ENCODE data around the gene ESRRB. TPM values are rescaled to one million over a fixed set of nuclear protein-coding genes. Genes with fewer than 3 reads are reported as not detected.

The ESRRB gene
- total RNA-seq, 1 experiment from 2014 or later, result not detected

DNA sequence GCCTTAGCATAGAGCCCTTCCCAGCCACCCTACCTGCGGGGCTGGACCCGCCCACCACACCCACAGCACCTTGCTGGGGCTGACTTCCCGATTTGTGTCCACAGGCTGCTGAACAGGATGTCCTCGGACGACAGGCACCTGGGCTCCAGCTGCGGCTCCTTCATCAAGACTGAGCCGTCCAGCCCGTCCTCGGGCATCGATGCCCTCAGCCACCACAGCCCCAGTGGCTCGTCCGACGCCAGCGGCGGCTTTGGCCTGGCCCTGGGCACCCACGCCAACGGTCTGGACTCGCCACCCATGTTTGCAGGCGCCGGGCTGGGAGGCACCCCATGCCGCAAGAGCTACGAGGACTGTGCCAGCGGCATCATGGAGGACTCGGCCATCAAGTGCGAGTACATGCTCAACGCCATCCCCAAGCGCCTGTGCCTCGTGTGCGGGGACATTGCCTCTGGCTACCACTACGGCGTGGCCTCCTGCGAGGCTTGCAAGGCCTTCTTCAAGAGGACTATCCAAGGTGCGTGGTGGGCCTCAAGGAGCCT lies 63.4 kb downstream of the ESRRB start:
- no peaks in the 10 kb centered on the region for H4K20me1 ChIP-seq (ENCODE audit: insufficient read depth)
- TF ChIP-seq CTCF (conservative IDR thresholded peaks at IDR 0.05) (no peak), EZH2 (IDR thresholded peaks at IDR 0.05; ENCODE audit: low read depth) (no peak)
- H3K4me1 ChIP-seq (replicated peaks; ENCODE audit: insufficient read depth), result no peaks in the 10 kb centered on the region
- intact Hi-C loops (cut with micrococcal nuclease; ENCODE audit: unreplicated experiment), result no loop called here
- CTCF ChIA-PET, result interaction anchor here (0.7 kb wide), 1 partner anchor 210 kb away, joined by 4 read pairs; no protein-coding TSS in a partner anchor
- no peak overlapping the region for H3K27ac ChIP-seq
- no peaks in the 10 kb centered on the region for H3K36me3 ChIP-seq (ENCODE audit: low read depth)
- no peaks in the 10 kb centered on the region for H3K9me3 ChIP-seq (ENCODE audit: insufficient read depth, low read depth)
- POLR2A ChIA-PET (ENCODE audit: unreplicated experiment), result no interaction called here
- H3K4me3 ChIP-seq, result no peak overlapping the region
- peaks cover 96% of the 10 kb centered on the region for H3K27me3 ChIP-seq (ENCODE audit: insufficient read depth, low read depth)
- H3K9me2 ChIP-seq (ENCODE audit: insufficient read depth), result no peaks in the 10 kb centered on the region
- no peaks in the 10 kb centered on the region for H3K79me2 ChIP-seq (ENCODE audit: low read depth)
- H3K4me2 ChIP-seq, result no peak overlapping the region
- no peak for DNase-seq
- no peak overlapping the region for H2AFZ ChIP-seq
- no TSS peak for BruUV-seq (replicated peaks)
- no peaks in the 10 kb centered on the region for H3F3A ChIP-seq (ENCODE audit: insufficient read depth, low read depth)

- Histone ChIP-seq H3K4me1 (replicated peaks; ENCODE audit: insufficient read depth) (no peaks in the 10 kb centered on the region), H3K27ac (no peak overlapping the region), H3K4me2 (no peak overlapping the region), H3K79me2 (ENCODE audit: low read depth) (no peaks in the 10 kb centered on the region), H3K4me3 (no peak overlapping the region), H3F3A (ENCODE audit: insufficient read depth, low read depth) (no peaks in the 10 kb centered on the region), H3K27me3 (ENCODE audit: insufficient read depth, low read depth) (peaks cover 94% of the 10 kb centered on the region), H3K9me3 (ENCODE audit: insufficient read depth, low read depth) (no peaks in the 10 kb centered on the region), H3K36me3 (ENCODE audit: low read depth) (no peaks in the 10 kb centered on the region), H4K20me1 (ENCODE audit: insufficient read depth) (no peaks in the 10 kb centered on the region), H2AFZ (no peak overlapping the region), H3K9me2 (ENCODE audit: insufficient read depth) (no peaks in the 10 kb centered on the region)
- intact Hi-C loops (cut with micrococcal nuclease; ENCODE audit: unreplicated experiment), result no loop called here
- BruUV-seq (replicated peaks), result no TSS peak
- ChIA-PET POLR2A (ENCODE audit: unreplicated experiment) (interaction anchor here (0.6 kb wide), 1 partner anchor 509 kb away, joined by 8 read pairs; no protein-coding TSS in a partner anchor), CTCF (interaction anchor here (0.6 kb wide), 1 partner anchor 1415 kb away, joined by 3 read pairs; no protein-coding TSS in a partner anchor)
- no peak for DNase-seq
- TF ChIP-seq EZH2 (IDR thresholded peaks at IDR 0.05; ENCODE audit: low read depth) (no peak), CTCF (conservative IDR thresholded peaks at IDR 0.05) (no peak)
Measured at GRCh38 chr14:76446486-76446885, 70.5 kb downstream of the ESRRB start.

DNA sequence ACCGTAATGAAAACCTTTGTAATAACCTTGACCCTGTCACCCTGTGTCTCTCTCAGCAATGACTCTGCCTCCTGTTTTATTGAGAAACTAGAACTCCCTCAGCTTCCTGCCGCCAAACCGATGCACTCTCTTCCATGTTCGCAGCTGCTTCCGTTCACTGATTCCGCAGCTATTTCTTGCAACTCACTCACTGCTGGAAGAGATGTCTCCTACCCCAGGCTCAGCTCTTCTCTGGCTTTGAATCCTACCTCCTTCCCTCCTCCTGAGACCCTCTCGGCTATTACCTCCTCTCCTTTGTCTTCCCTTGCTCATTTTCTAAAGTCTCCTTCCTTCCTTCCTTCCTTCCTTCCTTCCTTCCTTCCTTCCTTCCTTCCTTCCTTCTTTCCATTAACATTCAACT lies 71.0 kb downstream of the ESRRB start:
- peaks cover 93% of the 10 kb centered on the region for H3K27me3 ChIP-seq (ENCODE audit: insufficient read depth, low read depth)
- BruUV-seq (replicated peaks), result no TSS peak
- ChIA-PET POLR2A (ENCODE audit: unreplicated experiment) (interaction anchor here (0.6 kb wide), 1 partner anchor 509 kb away, joined by 8 read pairs; no protein-coding TSS in a partner anchor), CTCF (interaction anchor here (0.6 kb wide), 1 partner anchor 1319 kb away, joined by 6 read pairs; no protein-coding TSS in a partner anchor)
- no peaks in the 10 kb centered on the region for H3K9me2 ChIP-seq (ENCODE audit: insufficient read depth)
- TF ChIP-seq EZH2 (IDR thresholded peaks at IDR 0.05; ENCODE audit: low read depth), result no peak
- no peaks in the 10 kb centered on the region for H4K20me1 ChIP-seq (ENCODE audit: insufficient read depth)
- no peak overlapping the region for H2AFZ ChIP-seq
- H3K9me3 ChIP-seq (ENCODE audit: insufficient read depth, low read depth), result no peaks in the 10 kb centered on the region
- H3F3A ChIP-seq (ENCODE audit: insufficient read depth, low read depth), result no peaks in the 10 kb centered on the region
- no peak overlapping the region for H3K4me3 ChIP-seq
- no peak overlapping the region for H3K27ac ChIP-seq
- no peaks in the 10 kb centered on the region for H3K79me2 ChIP-seq (ENCODE audit: low read depth)
- no peaks in the 10 kb centered on the region for H3K36me3 ChIP-seq (ENCODE audit: low read depth)
- H3K4me2 ChIP-seq, result no peak overlapping the region
- H3K4me1 ChIP-seq (replicated peaks; ENCODE audit: insufficient read depth), result no peaks in the 10 kb centered on the region
- intact Hi-C loops (cut with micrococcal nuclease; ENCODE audit: unreplicated experiment), result no loop called here
- DNase-seq, result no peak
